Caco-2 (cell line): ENCODE data around the gene CTIF. TPM values are rescaled to one million over a fixed set of nuclear protein-coding genes. Genes with fewer than 3 reads are reported as not detected.

ENCODE experiments used
- BruUV-seq: library from RNA; stranded (reverse); fragments of 400-500 nt; replicated peaks from 2 replicates; lab custom pipeline; 2021; lab: Mats Ljungman, UMichigan
- CTCF ChIA-PET: fragments of 300-600 bp; sonication (Branson Sonifier 250); formaldehyde crosslinking; loops from one replicate; lab custom pipeline; 2022; ENCODE audit warnings: antibody characterized with exemption; lab: Charles Lee
- POLR2A ChIA-PET: fragments of 300-600 bp; sonication (Branson Sonifier 250); formaldehyde crosslinking; loops from one replicate; lab custom pipeline; 2022; ENCODE audit warnings: antibody characterized with exemption; lab: Charles Lee
- DNase-seq, 2 experiments: peaks; one replicate each; pipeline versions ENCODE4 v3.0.0 to v3.0.0-alpha.2; 2020 to 2022
- H3K27me3 ChIP-seq: replicated peaks from 2 replicates; pipeline ENCODE4 v1.6.0; 2011; ENCODE audit warnings: low read length; ENCODE audit not compliant: control insufficient read depth, insufficient read depth
- H3K36me3 ChIP-seq: 2 replicates; pipeline ENCODE4 v1.5.1; 2011; ENCODE audit warnings: low read length; ENCODE audit not compliant: control insufficient read depth, insufficient read depth
- H3K4me1 ChIP-seq: fragments of 250-450 bp; sonication (Bioruptor Pico); 2 replicates; pipeline ENCODE4 v1.5.1; 2020; ENCODE audit warnings: mild to moderate bottlenecking
- H3K4me3 ChIP-seq: 2 replicates; pipeline ENCODE4 v1.5.1; 2011; ENCODE audit warnings: low read depth, mild to moderate bottlenecking, control low read depth, low read length
- H3K9me3 ChIP-seq: fragments of 250-450 bp; sonication (Bioruptor Pico); 2 replicates; pipeline ENCODE4 v1.5.1; 2020; ENCODE audit warnings: mild to moderate bottlenecking, moderate library complexity
- H3K27ac Mint-ChIP-seq: one replicate; pipeline ENCODE4 v1.8.0; 2022; ENCODE audit warnings: mixed read lengths; ENCODE audit not compliant: unreplicated experiment
- H3K27me3 Mint-ChIP-seq: one replicate; pipeline ENCODE4 v1.8.0; 2022; ENCODE audit warnings: mixed read lengths; ENCODE audit not compliant: insufficient read depth, unreplicated experiment
- H3K36me3 Mint-ChIP-seq: one replicate; pipeline ENCODE4 v1.8.0; 2022; ENCODE audit warnings: mild to moderate bottlenecking, mixed read lengths; ENCODE audit not compliant: insufficient read depth, unreplicated experiment
- H3K4me1 Mint-ChIP-seq: one replicate; pipeline ENCODE4 v1.8.0; 2022; ENCODE audit warnings: low read depth, mixed read lengths; ENCODE audit not compliant: unreplicated experiment
- H3K4me3 Mint-ChIP-seq: one replicate; pipeline ENCODE4 v1.8.0; 2022; ENCODE audit warnings: mild to moderate bottlenecking, moderate library complexity, mixed read lengths; ENCODE audit not compliant: unreplicated experiment
- H3K9me3 Mint-ChIP-seq: one replicate; pipeline ENCODE4 v1.8.0; 2022; ENCODE audit warnings: mixed read lengths; ENCODE audit not compliant: unreplicated experiment
- CTCF ChIP-seq, 2 experiments: fragments of 200-600 bp in 1 of 2; IDR thresholded peaks; 1 replicate in 1 of 2; 2 replicates in 1 of 2; pipeline versions ENCODE4 v1.5.1 to v1.8.0; 2011 to 2022; ENCODE audit warnings: antibody characterized with exemption in 1 of 2, control low read depth in 1 of 2, inconsistent platforms in 1 of 2, low read depth in 1 of 2, low read length in 1 of 2, mild to moderate bottlenecking in 1 of 2, moderate library complexity in 1 of 2; ENCODE audit not compliant: insufficient read depth in 1 of 2, severe bottlenecking in 1 of 2, unreplicated experiment in 1 of 2
- intact Hi-C: fragments of 100-400 bp; cut with micrococcal nuclease; formaldehyde crosslinking; loops from one replicate; pipeline ENCODE4 v1.10.0; 2022; ENCODE audit not compliant: unreplicated experiment
- total RNA-seq: library from RNA; stranded (reverse); gene quantifications from 2 replicates; pipeline ENCODE4 v1.2.3, GENCODE V29; 2022

The CTIF gene
- total RNA-seq, 1 experiment from 2014 or later = 19.9 TPM

GRCh38 chr18:48611203-48611602 is 72.4 kb downstream of the CTIF start:
- H3K36me3 Mint-ChIP-seq = no peaks in the 10 kb centered on the region
- no peak overlapping the region for H3K4me3 Mint-ChIP-seq
- no peaks in the 10 kb centered on the region for H3K4me1 ChIP-seq
- no peaks in the 10 kb centered on the region for H3K36me3 ChIP-seq
- H3K4me1 Mint-ChIP-seq = no peaks in the 10 kb centered on the region
- H3K9me3 ChIP-seq = no peaks in the 10 kb centered on the region
- POLR2A ChIA-PET = no interaction called here
- no TSS peak for BruUV-seq
- CTCF ChIA-PET = no interaction called here
- TF ChIP-seq CTCF (IDR thresholded peaks at IDR 0.05; ENCODE audit: insufficient read depth in 1 of 2, low read depth in 1 of 2, low read length in 1 of 2, severe bottlenecking in 1 of 2, unreplicated experiment in 1 of 2) = no peak
- no peak overlapping the region for H3K27ac Mint-ChIP-seq
- H3K4me3 ChIP-seq = no peak overlapping the region
- no peaks in the 10 kb centered on the region for H3K27me3 ChIP-seq
- no peaks in the 10 kb centered on the region for H3K27me3 Mint-ChIP-seq
- no peak for DNase-seq
- intact Hi-C loops = no loop called here
- no peaks in the 10 kb centered on the region for H3K9me3 Mint-ChIP-seq

- CTCF ChIA-PET = no interaction called here
- Mint-ChIP-seq H3K4me1 (no peaks in the 10 kb centered on the region), H3K4me3 (no peak overlapping the region), H3K36me3 (no peaks in the 10 kb centered on the region), H3K27me3 (no peaks in the 10 kb centered on the region), H3K27ac (no peak overlapping the region), H3K9me3 (no peaks in the 10 kb centered on the region)
- H3K9me3 ChIP-seq = no peaks in the 10 kb centered on the region
- intact Hi-C loops = no loop called here
- H3K4me1 ChIP-seq = no peaks in the 10 kb centered on the region
- H3K27me3 ChIP-seq = no peaks in the 10 kb centered on the region
- BruUV-seq = no TSS peak
- H3K36me3 ChIP-seq = no peaks in the 10 kb centered on the region
- POLR2A ChIA-PET = no interaction called here
- no peak overlapping the region for H3K4me3 ChIP-seq
- TF ChIP-seq CTCF (IDR thresholded peaks at IDR 0.05; ENCODE audit: insufficient read depth in 1 of 2, low read depth in 1 of 2, low read length in 1 of 2, severe bottlenecking in 1 of 2, unreplicated experiment in 1 of 2) = no peak
- DNase-seq = no peak
Measured at GRCh38 chr18:48611785-48612480, 73.1 kb downstream of the CTIF start.

GRCh38 chr18:48612511-48612910 is 73.7 kb downstream of the CTIF start:
- Histone ChIP-seq H3K9me3 (no peaks in the 10 kb centered on the region), H3K36me3 (no peaks in the 10 kb centered on the region), H3K27me3 (no peaks in the 10 kb centered on the region), H3K4me1 (no peaks in the 10 kb centered on the region), H3K4me3 (no peak overlapping the region)
- no peak overlapping the region for H3K27ac Mint-ChIP-seq
- H3K36me3 Mint-ChIP-seq = no peaks in the 10 kb centered on the region
- no peaks in the 10 kb centered on the region for H3K4me1 Mint-ChIP-seq
- H3K9me3 Mint-ChIP-seq = no peaks in the 10 kb centered on the region
- POLR2A ChIA-PET = no interaction called here
- intact Hi-C loops = no loop called here
- H3K27me3 Mint-ChIP-seq = no peaks in the 10 kb centered on the region
- H3K4me3 Mint-ChIP-seq = no peak overlapping the region
- CTCF ChIA-PET = no interaction called here
- TF ChIP-seq CTCF (IDR thresholded peaks at IDR 0.05; ENCODE audit: insufficient read depth in 1 of 2, low read depth in 1 of 2, low read length in 1 of 2, severe bottlenecking in 1 of 2, unreplicated experiment in 1 of 2) = no peak
- no TSS peak for BruUV-seq
- no peak for DNase-seq
